ENCODE measurements around the gene PLD1.
"Not testable (repeated sequence)": the region's sequence is repeated elsewhere in the genome, so short reads cannot be mapped to it uniquely, and the experiment has no call there.

Gene PLD1

DNA sequence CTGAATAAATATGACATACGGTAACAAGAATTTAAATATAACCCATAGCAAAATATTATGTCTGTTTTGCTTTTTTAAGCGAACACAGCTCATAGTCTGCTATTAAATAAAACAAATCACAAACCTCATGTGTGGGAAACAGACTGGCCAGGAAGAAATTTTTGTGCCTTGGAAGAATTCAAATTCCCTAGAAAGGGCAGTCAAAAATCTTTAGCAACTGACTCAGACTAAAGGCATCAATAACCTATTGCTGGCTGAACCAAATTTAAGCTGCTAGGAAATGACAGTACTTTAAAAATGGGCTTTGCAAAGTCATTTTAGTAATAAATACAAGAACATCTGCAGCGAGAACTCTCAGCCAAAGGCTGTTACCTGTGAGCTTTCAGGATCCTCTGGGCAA is 151.4 kb downstream of the PLD1 start:
- DNase-seq: no peak

DNA sequence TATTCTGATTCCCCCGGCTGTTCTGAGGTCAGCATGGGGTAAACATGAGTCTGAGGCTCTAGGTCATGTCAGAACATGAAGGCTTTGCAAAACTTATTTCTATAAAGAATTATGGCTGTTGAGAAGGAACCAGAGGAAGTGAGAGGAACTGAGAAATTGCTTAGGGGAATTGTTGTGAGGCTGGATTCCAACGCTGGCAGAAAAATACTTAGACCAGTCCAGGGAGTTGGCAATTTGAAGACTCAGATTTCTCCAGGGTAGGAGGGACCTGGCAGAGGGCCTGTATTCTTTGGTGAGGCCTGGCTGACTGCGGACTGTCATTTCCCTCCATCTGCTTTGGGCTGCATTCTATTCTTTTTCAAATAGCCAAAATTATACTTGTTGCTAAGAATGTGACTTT is 155.5 kb downstream of the PLD1 start:
- DNase-seq: no peak

DNA sequence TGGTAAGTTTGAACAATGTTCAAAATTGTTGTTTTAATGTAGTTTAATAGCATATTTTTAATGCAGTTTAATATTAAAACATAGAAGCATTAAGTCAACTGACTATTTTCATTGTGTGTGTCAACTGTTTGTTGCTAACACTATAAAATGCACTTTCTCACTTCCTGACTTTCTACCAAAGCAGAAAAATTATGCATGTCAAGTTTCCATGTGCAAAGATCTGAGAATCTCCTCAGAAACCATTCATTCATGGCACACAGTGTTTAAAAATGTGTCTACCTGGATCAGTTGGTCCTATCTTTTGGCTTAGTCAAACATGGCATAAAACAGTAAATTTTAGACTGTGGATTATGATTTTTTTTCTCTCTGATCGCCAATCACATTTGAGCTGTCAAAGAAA is 156.0 kb downstream of the PLD1 start:
- DNase-seq: no peak

DNA sequence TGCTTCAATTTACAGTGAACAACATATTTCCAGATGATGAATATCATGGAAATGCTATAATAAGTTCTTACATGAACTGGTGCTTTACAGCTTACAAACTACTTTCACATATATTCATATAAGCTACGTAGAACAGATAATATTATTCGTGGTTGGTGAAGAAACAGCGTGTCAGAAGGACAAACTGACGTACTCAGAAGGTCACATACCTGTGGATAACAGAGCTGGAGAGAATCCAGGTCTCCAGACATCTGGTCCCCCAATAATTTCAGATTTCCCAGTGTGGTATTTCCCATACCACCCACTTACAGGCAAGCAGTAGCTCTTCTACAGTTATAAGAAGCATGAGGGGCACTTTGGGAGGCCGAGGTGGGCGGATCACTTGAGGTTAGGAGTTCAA is 156.6 kb downstream of the PLD1 start:
- DNase-seq: no peak

DNA sequence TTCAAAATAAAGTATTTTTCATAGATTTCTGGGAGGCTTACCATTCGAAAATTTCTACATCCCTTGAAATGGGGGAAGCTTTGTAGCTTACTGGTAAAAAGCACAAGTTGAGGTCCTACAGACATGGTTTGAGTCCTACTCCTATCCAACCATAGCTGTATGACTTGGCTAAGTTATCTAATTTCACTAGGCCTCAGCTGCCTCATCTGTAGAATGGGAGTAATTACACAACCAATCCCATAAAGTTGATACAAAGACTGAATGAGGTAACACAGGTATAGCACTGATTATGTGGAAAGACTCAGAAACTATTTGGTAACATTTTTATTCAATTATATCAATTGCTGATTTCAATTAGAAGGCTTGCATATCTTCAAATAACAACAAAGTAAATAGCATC is 157.4 kb downstream of the PLD1 start:
- DNase-seq: no peak

DNA sequence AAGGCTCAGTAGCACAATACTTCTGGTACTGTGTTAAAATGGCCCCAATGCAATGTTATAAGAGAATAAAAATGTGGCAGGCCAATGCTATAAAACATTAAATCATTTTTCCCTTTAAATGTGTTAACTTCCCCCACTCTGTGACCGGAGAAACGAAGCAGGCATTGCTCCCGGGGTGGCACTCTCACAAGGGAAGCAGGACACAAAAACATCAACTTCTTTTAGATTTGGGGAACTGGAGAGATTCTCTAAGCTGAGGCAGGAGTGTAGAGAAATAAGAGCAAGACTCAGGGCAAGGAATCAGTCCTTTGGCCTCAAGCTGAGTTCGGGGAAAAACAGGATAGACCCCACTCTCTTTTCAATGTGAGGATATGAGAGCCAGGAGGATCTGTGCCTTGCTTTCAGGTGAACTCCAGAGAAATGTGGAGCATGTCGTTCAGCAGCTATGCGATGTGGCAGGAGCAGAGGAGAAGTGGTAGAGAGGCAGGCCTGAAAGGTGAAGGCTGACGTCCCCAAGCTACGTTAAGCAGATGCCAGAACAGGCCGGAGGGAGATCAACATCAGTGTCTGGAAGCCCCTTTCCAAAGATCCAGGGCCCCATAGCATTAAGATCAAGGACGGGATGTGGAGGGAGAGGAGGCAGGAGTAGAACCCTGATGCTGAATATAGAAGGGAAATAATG is 160.2 kb downstream of the PLD1 start:
- DNase-seq: no peak

DNA sequence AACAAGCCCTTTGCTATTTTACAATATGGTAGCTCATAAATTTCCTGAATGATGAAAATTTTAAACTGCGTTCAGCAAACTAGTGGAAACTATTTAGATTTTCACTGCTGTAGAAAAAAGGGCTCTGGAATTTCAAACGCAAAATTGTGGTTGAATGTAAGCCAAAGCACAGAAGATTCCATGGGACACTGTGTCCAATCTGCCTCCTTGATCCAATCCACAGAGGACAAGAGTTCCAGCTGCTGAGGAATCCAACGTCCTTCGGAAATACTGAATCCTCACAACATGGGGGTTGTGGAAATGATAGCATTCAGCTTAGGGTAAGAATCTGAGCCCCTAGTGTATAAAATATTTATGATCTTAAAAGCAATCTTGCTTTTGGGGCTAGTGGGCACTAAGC is 161.0 kb downstream of the PLD1 start:
- DNase-seq: no peak

DNA sequence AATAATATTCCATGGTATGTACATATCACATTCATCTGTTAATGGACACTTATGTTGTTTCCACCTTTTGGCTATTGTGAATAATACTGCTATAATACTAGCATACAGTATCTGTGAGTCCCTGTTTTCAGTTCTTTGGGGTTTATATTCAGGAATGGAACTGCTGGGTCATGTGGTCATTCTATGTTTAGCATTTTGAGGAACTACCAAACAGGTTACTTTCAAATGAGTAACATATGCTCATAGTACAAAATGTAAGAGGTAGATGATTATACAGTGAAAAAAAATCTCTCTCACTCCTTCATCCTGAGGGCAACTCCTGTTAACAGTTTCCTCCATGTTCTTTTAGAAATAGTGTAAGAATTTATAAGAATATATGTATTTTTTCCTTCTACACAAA is 162.2 kb downstream of the PLD1 start:
- DNase-seq: no peak

DNA sequence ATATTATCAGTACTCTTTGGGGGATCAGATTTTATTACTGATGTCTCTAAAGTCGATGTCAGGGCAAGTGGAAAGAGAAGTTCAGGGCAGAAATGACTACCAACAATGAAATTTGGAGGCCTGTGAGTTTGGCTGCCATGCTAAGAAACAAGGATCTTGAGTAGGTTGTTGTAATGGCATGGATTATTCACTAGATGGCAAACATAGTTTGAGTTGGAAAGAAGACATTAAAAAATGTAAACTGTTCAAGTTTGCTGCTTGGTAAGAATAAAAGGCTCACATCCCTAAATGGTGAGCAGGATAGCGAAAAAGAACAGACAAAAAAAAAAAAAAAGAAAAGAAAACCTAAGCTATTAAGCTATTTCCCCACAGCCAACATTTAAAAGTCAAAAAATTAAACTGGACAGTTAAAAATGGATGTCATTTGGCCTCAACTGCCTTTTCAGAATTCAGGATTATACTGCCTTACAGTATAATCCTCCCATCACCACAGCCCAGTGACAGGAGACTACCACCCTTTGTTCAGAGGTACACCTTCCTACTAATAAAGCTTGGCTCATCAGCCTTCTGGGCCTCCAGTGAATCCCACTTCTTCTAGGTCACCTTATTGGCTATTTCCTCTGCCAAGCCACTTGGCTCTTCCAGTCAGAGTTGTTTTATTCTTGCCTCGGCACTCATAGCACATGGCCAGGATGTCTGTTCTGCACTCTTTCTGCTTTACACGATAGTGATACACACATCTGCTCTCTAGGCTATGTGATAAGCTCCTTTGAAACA is 163.7 kb downstream of the PLD1 start:
- no peak for DNase-seq

DNA sequence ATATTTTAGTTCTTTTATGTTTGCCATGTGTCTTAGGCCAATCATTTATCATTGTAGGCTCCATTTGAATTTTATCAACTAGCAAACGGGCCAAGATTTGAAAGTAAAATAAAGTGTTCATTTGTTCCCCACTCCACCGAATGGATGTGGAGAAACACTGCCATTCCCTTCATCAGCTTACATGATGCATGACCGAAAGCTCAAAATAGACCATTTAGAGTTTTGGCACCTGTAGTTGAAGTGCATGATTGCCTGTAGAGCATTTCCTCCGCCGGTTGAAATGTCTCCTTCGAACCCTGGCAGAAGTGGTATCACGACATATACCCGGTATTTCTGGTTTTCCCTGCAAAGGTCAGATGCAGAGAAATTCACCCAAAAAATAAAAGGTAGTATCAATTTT is 165.6 kb downstream of the PLD1 start:
- DNase-seq: no peak

DNA sequence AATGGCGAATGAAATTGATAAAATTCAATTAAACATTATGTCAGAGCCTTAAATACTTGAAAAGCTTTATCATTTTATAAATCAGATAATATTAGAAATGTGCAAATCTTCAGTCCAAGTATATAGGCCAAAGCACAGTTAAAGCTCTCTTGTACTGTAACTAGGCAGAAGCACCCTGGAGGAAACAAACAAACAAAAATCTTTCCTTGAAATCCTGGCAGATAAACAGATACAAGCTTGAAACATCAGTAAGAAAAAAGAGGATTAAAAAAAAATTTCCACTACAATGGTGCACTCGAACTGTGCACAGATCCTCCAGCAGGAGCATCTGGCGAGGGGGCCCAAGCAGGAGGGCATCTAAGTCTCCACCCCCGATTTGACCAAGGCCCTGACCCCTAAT is 166.6 kb downstream of the PLD1 start:
- DNase-seq: no peak

DNA sequence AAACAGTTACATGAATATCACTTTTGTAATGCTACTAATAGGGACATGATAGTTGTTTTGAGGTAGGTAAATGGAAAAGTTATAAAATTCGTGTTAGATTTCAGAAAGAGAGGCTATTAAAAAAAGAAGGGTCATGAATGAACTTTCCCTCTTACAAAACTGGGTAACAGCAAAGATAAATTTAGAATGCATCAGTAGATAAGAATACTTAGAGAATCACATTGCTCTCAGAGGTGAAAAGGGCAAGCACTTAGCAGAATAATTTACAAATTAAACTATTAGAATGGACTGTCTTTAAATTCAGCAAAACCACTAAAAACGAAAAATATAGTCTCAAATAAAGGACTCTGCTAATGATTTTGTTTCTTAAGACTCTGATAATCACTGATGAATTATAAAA is 167.2 kb downstream of the PLD1 start:
- no peak for DNase-seq

DNA sequence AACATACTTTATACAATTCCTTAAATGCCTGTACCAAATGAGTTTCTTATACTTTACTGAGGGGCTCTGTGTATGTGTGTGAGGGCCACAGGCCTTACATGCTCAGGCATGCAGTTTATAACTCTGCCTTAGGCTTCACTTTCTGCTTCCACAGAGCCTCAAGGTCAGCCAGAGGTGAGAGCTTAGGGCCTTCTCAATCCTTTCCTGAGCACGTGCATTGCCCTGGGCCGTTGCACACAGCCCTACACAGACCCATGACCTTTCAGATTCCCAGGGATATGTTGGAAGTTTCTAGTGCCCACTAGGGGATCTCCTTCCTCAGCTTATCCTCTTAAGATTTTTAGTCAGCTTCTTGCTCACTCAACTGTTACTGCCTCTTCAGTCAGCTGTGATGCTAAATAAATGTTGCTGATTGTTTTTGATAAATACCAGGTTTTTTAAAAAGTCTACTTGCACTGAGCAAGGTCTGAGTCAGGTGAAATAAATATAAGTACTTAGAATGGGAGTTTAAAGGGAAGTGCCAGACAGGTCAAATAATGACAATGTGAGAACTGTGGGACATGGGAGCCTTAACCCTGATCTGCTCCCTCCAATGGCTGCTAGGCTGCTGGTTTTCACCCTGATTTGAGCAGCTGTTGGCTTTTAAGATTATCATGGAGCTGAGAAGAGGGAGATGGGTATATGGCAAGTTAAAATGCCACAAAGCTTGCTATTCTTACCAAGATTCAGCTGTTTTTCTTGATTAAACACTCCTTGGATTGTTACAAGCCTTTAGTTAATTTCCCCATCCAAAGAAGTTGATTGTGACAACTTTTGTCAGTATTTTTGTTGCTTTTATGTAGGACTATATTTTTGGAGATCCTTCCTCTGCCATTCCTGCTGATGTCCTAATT is 169.5 kb downstream of the PLD1 start:
- no peak for DNase-seq

DNA sequence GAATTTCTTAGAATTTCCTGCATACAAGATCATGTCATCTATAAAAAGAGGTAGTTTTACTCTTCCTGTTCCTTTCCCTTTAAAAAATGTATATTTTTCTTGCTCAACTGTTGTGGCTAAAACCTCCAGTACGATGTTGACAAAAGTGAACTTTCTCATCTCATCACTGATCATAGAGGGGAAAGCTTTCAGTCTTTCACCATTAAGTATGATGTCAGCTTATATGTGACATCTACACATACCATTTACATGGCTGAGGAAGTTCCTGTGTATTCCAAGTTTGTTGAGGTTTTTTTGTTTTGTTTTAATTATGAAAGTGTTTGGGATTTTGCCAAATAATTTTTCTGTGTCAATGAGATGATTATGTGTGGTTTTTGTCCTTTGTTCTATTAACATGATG is 173.6 kb downstream of the PLD1 start:
- no peak for DNase-seq

DNA sequence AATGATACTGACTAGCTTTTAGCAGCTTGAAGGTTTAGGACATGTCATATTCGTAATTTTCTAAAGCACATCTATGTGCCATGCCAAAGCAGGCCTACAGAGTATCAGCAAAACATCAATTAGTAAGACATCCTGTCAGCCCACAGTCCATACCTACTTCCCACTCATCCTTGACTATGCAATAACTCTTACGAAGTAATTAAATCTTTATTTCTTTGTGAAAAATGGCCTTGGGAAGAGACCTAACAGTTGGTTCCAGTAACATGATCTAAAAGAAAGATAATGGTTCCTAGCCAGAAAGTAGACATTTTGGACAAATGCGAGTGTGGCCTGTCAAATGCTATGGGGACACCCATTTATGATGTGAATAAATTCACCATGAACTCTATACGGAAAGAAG is 177.5 kb downstream of the PLD1 start:
- no peak for DNase-seq

DNA sequence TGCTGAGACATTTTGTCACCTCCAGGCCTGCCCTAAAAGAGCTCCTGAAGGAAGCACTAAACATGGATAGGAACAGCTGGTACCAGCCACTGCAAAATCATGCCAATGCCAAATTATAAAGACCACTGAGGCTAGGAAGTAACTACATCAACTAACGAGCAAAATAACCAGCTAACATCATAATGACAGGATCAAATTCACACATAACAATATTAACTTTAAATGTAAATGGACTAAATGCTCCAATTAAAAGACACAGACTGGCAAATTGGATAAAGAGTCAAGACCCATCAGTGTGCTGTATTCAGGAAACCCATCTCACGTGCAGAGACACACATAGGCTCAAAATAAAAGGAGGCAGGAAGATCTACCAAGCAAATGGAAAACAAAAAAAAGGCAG is 183.5 kb downstream of the PLD1 start:
- not testable (repeated sequence) for DNase-seq

DNA sequence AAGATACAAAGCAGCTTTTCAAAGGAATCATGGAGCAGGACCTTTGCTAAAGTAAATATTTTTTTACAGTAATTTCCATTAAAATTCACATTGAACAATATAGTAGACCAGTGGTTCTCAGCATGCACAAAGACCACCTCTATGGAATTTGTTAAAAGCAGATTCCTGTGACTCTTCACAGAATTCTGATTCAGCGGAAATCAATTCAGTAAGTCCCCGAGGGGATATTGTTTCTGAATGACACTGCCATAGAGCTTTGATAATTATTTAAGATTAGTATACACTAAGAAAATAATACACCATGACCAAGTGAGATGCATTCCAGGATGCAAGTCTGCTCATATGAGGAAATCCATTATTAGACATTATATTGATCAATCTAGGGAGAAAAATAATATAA is 188.2 kb downstream of the PLD1 start:
- DNase-seq: no peak

DNA sequence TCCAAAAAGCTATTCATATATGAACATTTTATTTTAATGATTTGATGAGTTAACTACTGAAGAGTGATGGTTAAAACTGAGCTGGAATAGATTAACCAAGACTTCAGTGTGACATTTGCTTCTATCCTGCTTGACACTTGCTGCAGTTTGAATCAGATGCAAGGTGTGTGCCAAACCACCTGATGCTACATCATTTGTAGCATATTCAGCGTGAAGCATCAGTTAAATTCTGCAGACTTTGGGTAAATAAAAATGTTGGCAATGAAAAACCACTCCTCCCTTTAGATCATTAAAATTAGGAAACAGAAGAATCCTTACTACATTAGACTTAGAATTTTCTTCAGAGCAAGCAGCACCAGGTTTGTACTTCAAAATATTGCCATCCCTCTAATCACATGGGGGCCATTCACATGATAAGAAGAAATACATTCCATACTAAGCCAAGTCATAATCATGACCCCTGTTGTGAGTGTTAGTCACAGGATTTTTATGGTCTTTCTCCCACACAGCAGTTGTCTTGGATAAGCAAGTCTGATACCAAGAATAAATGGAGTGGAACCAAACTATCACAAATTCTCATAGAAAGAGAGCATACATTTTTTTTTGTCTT is 189.4 kb downstream of the PLD1 start:
- DNase-seq: no peak

DNA sequence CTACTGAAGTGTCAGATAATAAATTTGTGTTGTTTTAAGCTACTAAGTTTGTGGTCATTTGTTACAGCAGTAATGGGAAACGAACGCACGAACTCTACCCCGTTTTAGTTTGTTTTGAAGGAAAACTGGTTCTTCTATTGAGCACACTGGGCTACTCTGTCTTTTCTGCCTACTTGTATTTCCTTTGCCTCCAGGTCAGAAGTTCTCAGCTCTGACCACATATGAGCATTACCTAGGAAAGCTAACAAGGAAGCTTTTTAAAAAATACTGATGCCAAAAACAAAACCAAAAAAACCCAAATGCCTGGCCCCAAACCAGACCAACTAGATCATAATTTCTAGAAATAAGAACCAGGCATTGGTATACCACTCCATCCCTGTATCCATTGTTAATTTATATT is 193.5 kb downstream of the PLD1 start:
- DNase-seq: no peak

DNA sequence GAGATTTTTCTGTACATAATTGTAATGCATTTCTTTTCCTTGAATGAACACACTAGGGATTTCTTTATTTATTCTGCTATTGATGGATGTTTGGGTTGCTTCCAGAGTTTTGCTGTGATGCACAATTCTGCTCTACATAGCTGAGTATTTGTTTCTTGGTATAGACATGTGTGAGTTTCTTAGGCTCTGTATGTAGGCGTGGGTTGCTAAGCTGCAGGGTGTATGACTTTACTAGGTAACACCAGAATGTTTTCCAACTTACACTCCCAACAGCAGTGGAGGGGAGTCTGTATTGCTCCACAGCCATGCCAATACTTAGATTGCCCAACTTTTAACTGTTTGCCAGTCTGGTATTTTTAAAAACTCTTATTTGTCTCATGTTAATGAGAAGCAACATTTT is 194.6 kb downstream of the PLD1 start:
- DNase-seq: no peak

DNA sequence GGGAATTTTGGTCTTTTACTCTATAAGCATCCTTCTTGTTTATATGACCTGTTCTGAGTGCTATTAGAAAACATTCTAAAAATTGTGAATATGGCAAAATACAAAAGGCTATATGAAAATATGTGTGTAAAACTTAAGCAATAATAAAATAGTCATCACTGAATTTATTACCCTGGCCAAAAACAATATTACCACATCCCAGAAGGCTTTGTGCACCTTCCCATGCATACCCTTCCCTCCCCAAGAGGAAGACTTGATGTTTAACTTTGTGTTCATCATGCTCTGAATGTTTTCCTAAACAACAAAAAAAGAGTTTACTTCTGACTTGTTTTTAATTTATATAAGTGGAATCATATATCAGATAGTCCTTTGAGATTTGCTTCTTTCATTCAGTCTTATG is 195.0 kb downstream of the PLD1 start:
- no peak for DNase-seq

DNA sequence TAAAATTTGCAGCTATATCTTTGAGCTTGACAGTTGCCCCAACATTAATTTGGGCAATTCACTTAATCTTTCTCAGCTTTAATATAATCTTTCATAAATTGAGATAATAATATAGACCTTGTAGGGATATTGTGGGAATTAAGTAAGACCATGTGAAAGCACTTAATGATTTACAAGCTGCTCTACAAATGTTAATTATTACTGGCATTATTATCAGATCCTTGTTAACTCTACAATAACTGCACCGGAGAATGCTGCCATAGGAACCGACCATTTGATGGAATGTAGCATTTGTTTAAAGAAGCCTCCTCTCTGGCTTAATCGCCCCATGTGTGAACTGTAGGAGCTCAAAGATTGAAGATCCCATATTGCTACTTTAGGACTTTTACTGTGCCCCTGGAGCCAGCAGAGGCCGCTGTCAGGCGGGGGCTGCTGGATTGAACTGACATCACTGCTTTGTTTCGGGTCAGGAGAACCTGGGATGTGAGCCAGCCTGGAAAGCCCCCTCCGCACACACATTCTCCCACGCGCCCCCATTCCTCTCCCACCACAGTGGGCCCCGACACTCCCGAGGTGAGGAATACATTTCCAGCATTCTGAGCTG is 195.9 kb downstream of the PLD1 start:
- no peak for DNase-seq

DNA sequence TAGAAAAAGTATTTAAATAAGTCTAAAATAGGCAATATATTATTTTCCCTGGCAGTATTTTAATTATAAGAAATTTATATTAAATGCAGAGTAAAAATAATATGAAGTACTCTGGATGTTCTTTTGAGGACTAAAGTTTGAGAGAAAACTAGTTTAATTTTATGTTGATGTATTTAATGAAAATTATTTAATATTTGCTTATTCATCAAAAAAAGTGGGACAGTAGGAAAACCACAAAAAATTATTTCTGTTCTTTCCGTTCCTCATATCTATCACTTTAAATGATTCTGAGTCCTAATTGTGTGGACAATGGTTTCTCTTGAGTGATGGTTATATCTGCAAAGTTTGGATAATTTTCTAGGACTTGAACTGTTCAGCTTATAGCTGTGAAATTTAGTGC is 202.8 kb downstream of the PLD1 start:
- DNase-seq: no peak
